ENCODE results near the gene IFNGR2.

The IFNGR2 gene

GRCh38 chr21:33430858-33431257 lies 27.6 kb downstream of the IFNGR2 start:
- Histone ChIP-seq H3K4me1 (ENCODE audit: control insufficient read depth in 1 of 2, insufficient read depth in 1 of 2, low read depth in 1 of 2, low read length in 1 of 2) (peaks cover 0 to 7% of the 10 kb centered on the region in 2 experiments), H3K27me3 (no peaks in the 10 kb centered on the region), H3K36me3 (peaks cover 100% of the 10 kb centered on the region), H3K27ac (peak overlapping the region; percentile 52), H3K9me3 (peaks cover 14% of the 10 kb centered on the region), H3K4me3 (ENCODE audit: low read depth in 1 of 2, low read length in 1 of 2) (no peak overlapping the region)
- TF ChIP-seq CTCF (IDR thresholded peaks at IDR 0.05) = no peak

GRCh38 chr21:33432496-33432895 lies 29.3 kb downstream of the IFNGR2 start:
- no peaks in the 10 kb centered on the region for H3K27me3 ChIP-seq
- no peak for TF ChIP-seq CTCF (IDR thresholded peaks at IDR 0.05)

GRCh38 chr21:33433001-33433400 lies 29.8 kb downstream of the IFNGR2 start:
- Histone ChIP-seq H3K4me3 (ENCODE audit: low read depth in 1 of 2, low read length in 1 of 2) (no peak overlapping the region), H3K36me3 (peaks cover 100% of the 10 kb centered on the region), H3K4me1 (ENCODE audit: control insufficient read depth in 1 of 2, insufficient read depth in 1 of 2, low read depth in 1 of 2, low read length in 1 of 2) (peaks cover 0 to 7% of the 10 kb centered on the region in 2 experiments), H3K27ac (peak overlapping the region; percentile 58), H3K9me3 (peaks cover 14% of the 10 kb centered on the region), H3K27me3 (no peaks in the 10 kb centered on the region)
- TF ChIP-seq CTCF (IDR thresholded peaks at IDR 0.05) = no peak

More at GRCh38 chr21:33432496-33432895, 29.3 kb downstream of the IFNGR2 start:
- H3K36me3 ChIP-seq = peaks cover 100% of the 10 kb centered on the region
- H3K9me3 ChIP-seq = peaks cover 14% of the 10 kb centered on the region
- H3K27ac ChIP-seq = peak overlapping the region; percentile 52
- H3K4me1 ChIP-seq (ENCODE audit: control insufficient read depth in 1 of 2, insufficient read depth in 1 of 2, low read depth in 1 of 2, low read length in 1 of 2) = peaks cover 0 to 7% of the 10 kb centered on the region in 2 experiments
- H3K4me3 ChIP-seq (ENCODE audit: low read depth in 1 of 2, low read length in 1 of 2) = no peak overlapping the region

GRCh38 chr21:33433425-33434114 lies 30.4 kb downstream of the IFNGR2 start:
- peak overlapping the region; percentile 58 for H3K27ac ChIP-seq
- H3K4me3 ChIP-seq (ENCODE audit: low read depth in 1 of 2, low read length in 1 of 2) = no peak overlapping the region
- H3K36me3 ChIP-seq = peaks cover 100% of the 10 kb centered on the region
- H3K9me3 ChIP-seq = peaks cover 14% of the 10 kb centered on the region
- H3K4me1 ChIP-seq (ENCODE audit: control insufficient read depth in 1 of 2, insufficient read depth in 1 of 2, low read depth in 1 of 2, low read length in 1 of 2) = peaks cover 0 to 7% of the 10 kb centered on the region in 2 experiments
- H3K27me3 ChIP-seq = no peaks in the 10 kb centered on the region
- no peak for TF ChIP-seq CTCF (IDR thresholded peaks at IDR 0.05)

GRCh38 chr21:33434770-33435360 lies 31.7 kb downstream of the IFNGR2 start:
- Histone ChIP-seq H3K36me3 (peaks cover 100% of the 10 kb centered on the region), H3K4me3 (ENCODE audit: low read depth in 1 of 2, low read length in 1 of 2) (no peak overlapping the region), H3K9me3 (peaks cover 14% of the 10 kb centered on the region), H3K27ac (peak overlapping the region; percentile 58), H3K27me3 (no peaks in the 10 kb centered on the region), H3K4me1 (ENCODE audit: control insufficient read depth in 1 of 2, insufficient read depth in 1 of 2, low read depth in 1 of 2, low read length in 1 of 2) (peaks cover 0 to 7% of the 10 kb centered on the region in 2 experiments)
- TF ChIP-seq CTCF (IDR thresholded peaks at IDR 0.05) = no peak

Measured in neutrophil (primary cell).